Activated gamma-delta T cell (primary cell): ENCODE data around the gene GUCY2D.

Experiments used
- DNase-seq: peaks from one replicate; lab custom pipeline; 2025; lab: John Stamatoyannopoulos, UW

GUCY2D gene

GRCh38 chr17:8064561-8065019 lies 62.2 kb downstream of the GUCY2D start:
- DNase-seq: no peak

- DNase-seq: no peak
Observed at GRCh38 chr17:8066841-8067775, 64.7 kb downstream of the GUCY2D start.

- no peak for DNase-seq
Observed at GRCh38 chr17:8067806-8068205, 65.4 kb downstream of the GUCY2D start.

GRCh38 chr17:8068736-8069586 lies 66.5 kb downstream of the GUCY2D start:
- DNase-seq: no peak

- DNase-seq: no peak
Observed at GRCh38 chr17:8069587-8069860, 67.1 kb downstream of the GUCY2D start.
